K562 (cell line): Measurements from ENCODE around the gene DBP. TPM values are rescaled to one million over a fixed set of nuclear protein-coding genes. Genes with fewer than 3 reads are reported as not detected.

Source experiments
- ARID1B ChIP-seq: fragments of 450-650 bp; IDR thresholded peaks from 2 replicates; pipeline ENCODE4 v1.6.1; 2016; ENCODE audit warnings: antibody characterized with exemption, mild to moderate bottlenecking, inconsistent platforms
- CEBPG ChIP-seq, 3 experiments: fragments of 200-800 bp in 1 of 3; sonication (Bioruptor generic) in 1 of 3; sonication (generic) in 1 of 3; formaldehyde crosslinking in 1 of 3; IDR thresholded peaks in 2 of 3; conservative IDR thresholded peaks in 1 of 3; 2 replicates each; pipeline versions ENCODE4 v1.6.1 to v1.8.0; 2016 to 2022; ENCODE audit warnings: missing compliant biosample characterization in 2 of 3, missing genetic modification characterization in 2 of 3, mild to moderate bottlenecking in 1 of 3, missing genetic modification reagents in 1 of 3
- HDAC1 ChIP-seq, 2 experiments: fragments of 450-650 bp; IDR thresholded peaks; 2 replicates each; pipeline ENCODE4 v1.6.1; 2016 to 2017; ENCODE audit warnings: inconsistent platforms in 1 of 2, mild to moderate bottlenecking in 1 of 2, moderate library complexity in 1 of 2
- RBBP5 ChIP-seq: fragments of 200-600 bp; sonication (generic); IDR thresholded peaks from 2 replicates; pipeline ENCODE4 v1.6.1; 2012; ENCODE audit warnings: borderline replicate concordance, mild to moderate bottlenecking, low read length, control low read depth, inconsistent platforms; ENCODE audit not compliant: insufficient read depth, poor library complexity, severe bottlenecking
- STAT5A ChIP-seq: IDR thresholded peaks from 2 replicates; pipeline ENCODE4 v1.6.1; 2012; ENCODE audit warnings: low read length, inconsistent platforms, borderline replicate concordance
- TGIF2 ChIP-seq: sonication (generic); formaldehyde crosslinking; IDR thresholded peaks from 2 replicates; pipeline ENCODE4 v1.8.1; 2022; ENCODE audit warnings: mild to moderate bottlenecking, missing genetic modification reagents, moderate library complexity
- ZBTB1 ChIP-seq: sonication (generic); formaldehyde crosslinking; IDR thresholded peaks from 2 replicates; pipeline ENCODE4 v1.8.1; 2023; ENCODE audit warnings: missing genetic modification reagents, low read depth, mild to moderate bottlenecking, borderline replicate concordance
- ZNF146 ChIP-seq: IDR thresholded peaks from one replicate; pipeline ENCODE4 v1.6.1; 2018; ENCODE audit warnings: missing compliant biosample characterization; ENCODE audit not compliant: unreplicated experiment
- ZSCAN32 ChIP-seq: fragments of 450-650 bp; formaldehyde crosslinking; IDR thresholded peaks from 2 replicates; pipeline ENCODE4 v1.4.0; 2020; ENCODE audit warnings: mild to moderate bottlenecking, moderate library complexity
- polyA plus RNA-seq, 8 experiments: library from polyadenylated mRNA; depleted of rRNA in 4 of 8; stranded (reverse) in 5 of 8; unstranded in 3 of 8; fragments of >200 nt; fragmentation: Nextera tagmentation in 2 of 8; fragmentation: Illumina TruSeq in 1 of 8; extraction: Ambion mirVana in 2 of 8; extraction: Trizol in 1 of 8; gene quantifications; 2 replicates each; pipeline versions ENCODE4 v1.2.1 to v1.2.3, GENCODE V29; 2011 to 2014; ENCODE audit warnings: inconsistent platforms in 1 of 8, missing spikeins in 1 of 8
- total RNA-seq, 7 experiments: library from RNA; depleted of rRNA in 6 of 7; stranded (reverse); fragments of >200 nt in 6 of 7; fragmentation: Illumina TruSeq in 2 of 7; extraction: Trizol in 2 of 7; gene quantifications; 2 replicates each; pipeline versions ENCODE4 v1.2.1 to v1.2.3, GENCODE V29; 2011 to 2021; ENCODE audit warnings: low replicate concordance in 1 of 7
- TF ChIP-seq, protein P1 (sequence below), 2 experiments: fragments of 450-650 bp in 1 of 2; sonication (generic) in 1 of 2; formaldehyde crosslinking in 1 of 2; IDR thresholded peaks; 2 replicates each; pipeline versions ENCODE4 v1.7.1 to v1.9.0; 2016 to 2022; ENCODE audit warnings: inconsistent platforms in 1 of 2, mild to moderate bottlenecking in 1 of 2, missing genetic modification reagents in 1 of 2
- TF ChIP-seq, protein P2 (sequence below): IDR thresholded peaks from 2 replicates; pipeline ENCODE4 v1.6.1; 2012; ENCODE audit warnings: low read depth, low read length, improper control_type of control experiment, borderline replicate concordance
- TF ChIP-seq, protein P3 (sequence below): sonication (generic); formaldehyde crosslinking; IDR thresholded peaks from 2 replicates; pipeline ENCODE4 v1.8.1; 2023; ENCODE audit warnings: mild to moderate bottlenecking, missing genetic modification reagents

The DBP gene
- total and polyA plus RNA-seq, 9 of the 15 experiments (the other 6 are each of a cell fraction or from before 2014, with no cell fraction given): 0.25 to 5.5 (median 1.8) TPM

DNA sequence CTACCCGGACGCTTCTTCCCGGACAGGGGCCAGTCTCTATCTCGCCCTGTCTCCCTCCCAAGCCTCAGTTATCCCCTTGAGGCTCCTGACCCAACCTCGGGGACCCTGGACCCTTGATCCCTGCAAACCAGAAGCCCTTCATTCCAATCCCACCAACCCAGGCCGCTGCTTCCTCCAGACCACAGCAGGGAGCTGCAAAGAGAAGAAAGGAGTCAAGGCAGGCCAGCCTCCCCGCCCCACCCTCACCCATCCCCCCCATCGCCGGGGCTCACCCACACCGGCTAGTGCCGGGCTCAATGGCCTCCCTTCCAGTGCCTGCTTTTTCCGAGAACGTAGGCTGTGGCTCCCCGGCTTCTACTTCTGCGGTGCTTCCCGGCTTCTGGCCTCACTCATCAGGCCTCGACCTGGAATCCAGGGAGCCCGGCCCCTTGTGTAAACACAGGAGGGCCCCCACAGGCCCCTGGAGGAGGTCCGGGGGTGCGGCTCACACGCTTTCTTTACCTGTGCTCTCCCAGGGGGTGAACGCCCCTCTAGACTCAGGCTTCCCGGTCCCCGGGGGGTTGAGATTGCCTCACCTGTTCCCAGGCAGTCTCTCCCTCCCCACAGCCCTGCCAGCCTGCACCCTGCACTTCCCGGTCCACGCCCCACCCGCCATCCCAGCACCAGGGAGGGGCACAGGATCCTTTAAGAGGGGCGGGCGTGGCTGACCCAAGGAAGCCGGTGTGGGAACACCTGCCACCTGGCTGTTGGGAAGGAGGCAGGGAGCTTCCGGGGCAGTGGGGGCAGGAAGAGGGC lies 22.5 kb downstream of the DBP start, which contains the start of gene FAM83E (continued):
- TF ChIP-seq, protein P1, sequence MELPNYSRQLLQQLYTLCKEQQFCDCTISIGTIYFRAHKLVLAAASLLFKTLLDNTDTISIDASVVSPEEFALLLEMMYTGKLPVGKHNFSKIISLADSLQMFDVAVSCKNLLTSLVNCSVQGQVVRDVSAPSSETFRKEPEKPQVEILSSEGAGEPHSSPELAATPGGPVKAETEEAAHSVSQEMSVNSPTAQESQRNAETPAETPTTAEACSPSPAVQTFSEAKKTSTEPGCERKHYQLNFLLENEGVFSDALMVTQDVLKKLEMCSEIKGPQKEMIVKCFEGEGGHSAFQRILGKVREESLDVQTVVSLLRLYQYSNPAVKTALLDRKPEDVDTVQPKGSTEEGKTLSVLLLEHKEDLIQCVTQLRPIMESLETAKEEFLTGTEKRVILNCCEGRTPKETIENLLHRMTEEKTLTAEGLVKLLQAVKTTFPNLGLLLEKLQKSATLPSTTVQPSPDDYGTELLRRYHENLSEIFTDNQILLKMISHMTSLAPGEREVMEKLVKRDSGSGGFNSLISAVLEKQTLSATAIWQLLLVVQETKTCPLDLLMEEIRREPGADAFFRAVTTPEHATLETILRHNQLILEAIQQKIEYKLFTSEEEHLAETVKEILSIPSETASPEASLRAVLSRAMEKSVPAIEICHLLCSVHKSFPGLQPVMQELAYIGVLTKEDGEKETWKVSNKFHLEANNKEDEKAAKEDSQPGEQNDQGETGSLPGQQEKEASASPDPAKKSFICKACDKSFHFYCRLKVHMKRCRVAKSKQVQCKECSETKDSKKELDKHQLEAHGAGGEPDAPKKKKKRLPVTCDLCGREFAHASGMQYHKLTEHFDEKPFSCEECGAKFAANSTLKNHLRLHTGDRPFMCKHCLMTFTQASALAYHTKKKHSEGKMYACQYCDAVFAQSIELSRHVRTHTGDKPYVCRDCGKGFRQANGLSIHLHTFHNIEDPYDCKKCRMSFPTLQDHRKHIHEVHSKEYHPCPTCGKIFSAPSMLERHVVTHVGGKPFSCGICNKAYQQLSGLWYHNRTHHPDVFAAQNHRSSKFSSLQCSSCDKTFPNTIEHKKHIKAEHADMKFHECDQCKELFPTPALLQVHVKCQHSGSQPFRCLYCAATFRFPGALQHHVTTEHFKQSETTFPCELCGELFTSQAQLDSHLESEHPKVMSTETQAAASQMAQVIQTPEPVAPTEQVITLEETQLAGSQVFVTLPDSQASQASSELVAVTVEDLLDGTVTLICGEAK (IDR thresholded peaks at IDR 0.05): no peak
- TF ChIP-seq, protein P1 (CRISPR knock-in tag; IDR thresholded peaks at IDR 0.05): no peak
- TF ChIP-seq ZNF146: no peak
- no peak; the same call in 1 of the 2 replicates for TF ChIP-seq STAT5A
- TF ChIP-seq, protein P2, sequence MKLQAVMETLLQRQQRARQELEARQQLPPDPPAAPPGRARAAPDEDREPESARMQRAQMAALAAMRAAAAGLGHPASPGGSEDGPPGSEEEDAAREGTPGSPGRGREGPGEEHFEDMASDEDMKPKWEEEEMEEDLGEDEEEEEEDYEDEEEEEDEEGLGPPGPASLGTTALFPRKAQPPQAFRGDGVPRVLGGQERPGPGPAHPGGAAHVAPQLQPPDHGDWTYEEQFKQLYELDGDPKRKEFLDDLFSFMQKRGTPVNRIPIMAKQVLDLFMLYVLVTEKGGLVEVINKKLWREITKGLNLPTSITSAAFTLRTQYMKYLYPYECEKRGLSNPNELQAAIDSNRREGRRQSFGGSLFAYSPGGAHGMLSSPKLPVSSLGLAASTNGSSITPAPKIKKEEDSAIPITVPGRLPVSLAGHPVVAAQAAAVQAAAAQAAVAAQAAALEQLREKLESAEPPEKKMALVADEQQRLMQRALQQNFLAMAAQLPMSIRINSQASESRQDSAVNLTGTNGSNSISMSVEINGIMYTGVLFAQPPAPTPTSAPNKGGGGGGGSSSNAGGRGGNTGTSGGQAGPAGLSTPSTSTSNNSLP: no peak
- TF ChIP-seq ZSCAN32 (CRISPR knock-in tag): no peak
- TF ChIP-seq CEBPG (CRISPR knock-in tag; IDR thresholded peaks at IDR 0.05): no peak
- TF ChIP-seq CEBPG (tag; conservative IDR thresholded peaks at IDR 0.05 in 1 of 2, IDR thresholded peaks at IDR 0.05 in 1 of 2): no peak
- TF ChIP-seq ARID1B: no peak
- no peak for TF ChIP-seq ZBTB1
- TF ChIP-seq, protein P3, sequence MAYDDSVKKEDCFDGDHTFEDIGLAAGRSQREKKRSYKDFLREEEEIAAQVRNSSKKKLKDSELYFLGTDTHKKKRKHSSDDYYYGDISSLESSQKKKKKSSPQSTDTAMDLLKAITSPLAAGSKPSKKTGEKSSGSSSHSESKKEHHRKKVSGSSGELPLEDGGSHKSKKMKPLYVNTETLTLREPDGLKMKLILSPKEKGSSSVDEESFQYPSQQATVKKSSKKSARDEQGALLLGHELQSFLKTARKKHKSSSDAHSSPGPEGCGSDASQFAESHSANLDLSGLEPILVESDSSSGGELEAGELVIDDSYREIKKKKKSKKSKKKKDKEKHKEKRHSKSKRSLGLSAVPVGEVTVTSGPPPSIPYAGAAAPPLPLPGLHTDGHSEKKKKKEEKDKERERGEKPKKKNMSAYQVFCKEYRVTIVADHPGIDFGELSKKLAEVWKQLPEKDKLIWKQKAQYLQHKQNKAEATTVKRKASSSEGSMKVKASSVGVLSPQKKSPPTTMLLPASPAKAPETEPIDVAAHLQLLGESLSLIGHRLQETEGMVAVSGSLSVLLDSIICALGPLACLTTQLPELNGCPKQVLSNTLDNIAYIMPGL (CRISPR knock-in tag): peak; percentile 7; the same call in 1 of the 2 replicates
- no peak for TF ChIP-seq HDAC1 (IDR thresholded peaks at IDR 0.05)
- no peak for TF ChIP-seq TGIF2 (CRISPR knock-in tag)
- no peak for TF ChIP-seq RBBP5
